ENCODE measurements around the gene ITGA3.
A peak's percentile ranks its signal among the peaks of the same experiment; 100 is the strongest.

ITGA3 gene

DNA sequence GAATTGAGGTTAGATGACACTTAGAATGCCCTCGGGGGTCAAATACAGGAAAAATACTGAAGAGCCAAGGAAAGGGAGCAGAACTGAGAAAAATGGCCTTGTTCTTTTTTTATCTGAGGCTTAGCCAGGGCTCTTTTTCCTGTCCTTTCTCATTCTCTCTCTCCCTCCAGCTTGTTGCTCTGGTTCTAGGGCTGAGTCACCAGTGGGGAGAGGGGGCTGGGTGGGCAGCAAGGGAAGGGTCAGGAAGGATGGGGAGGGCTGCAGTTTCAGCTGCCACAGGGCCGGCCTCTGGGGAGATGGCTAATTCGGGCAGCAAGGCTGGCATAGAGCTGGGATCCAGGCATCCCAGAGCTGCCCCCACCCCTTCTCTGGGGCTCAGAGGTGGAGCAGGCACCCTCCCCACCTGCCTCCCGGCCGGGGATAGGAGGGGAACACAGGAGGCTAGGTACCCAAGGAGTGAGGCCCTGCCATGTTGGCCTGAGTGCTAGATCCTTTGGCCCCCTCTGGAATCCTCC, 3.9 kb downstream of the ITGA3 start:
- TF ChIP-seq ZBTB7A (IDR thresholded peaks at IDR 0.05; ENCODE audit: low read depth) (no peak), TAF1 (IDR thresholded peaks at IDR 0.05; ENCODE audit: low read depth) (no peak)

DNA sequence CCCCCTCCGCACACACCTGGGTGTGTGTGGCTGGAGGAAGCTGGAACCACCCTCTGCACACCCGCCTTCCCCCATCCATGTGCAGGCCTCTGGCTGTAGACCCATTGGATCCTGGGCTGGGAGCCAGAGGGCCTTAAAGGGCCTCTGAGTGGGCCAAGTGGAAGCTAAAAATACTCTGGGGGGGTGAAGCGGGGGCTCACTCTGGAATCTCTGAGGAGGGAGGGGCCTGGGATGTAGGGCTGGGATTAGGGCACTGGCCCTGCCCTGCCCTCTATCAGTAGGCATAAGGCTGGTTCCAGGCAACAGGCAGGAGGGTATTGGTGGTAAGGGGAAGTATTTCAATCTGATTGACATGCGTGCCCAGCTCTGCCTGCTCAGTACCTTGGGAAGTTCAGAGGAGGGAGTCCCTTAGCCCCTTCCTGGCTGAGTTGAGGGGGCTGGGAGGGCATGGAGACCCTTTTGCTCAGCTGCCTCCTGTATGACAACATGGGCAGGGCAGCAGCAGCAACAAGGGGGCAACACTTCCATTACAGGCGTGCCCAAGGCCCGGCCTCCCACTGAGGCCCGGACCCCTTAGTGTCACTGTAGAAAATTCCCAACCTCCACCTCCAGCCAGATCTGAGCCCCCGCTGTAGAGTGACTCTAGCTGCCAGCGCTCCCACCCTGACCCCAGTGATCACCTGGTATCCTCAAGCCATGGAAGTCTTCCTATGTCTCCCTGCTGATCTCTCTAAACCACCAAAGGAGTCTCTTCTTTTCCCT, 5.2 kb downstream of the ITGA3 start:
- TF ChIP-seq ZBTB7A (IDR thresholded peaks at IDR 0.05; ENCODE audit: low read depth) (peak; percentile 17), CREB1 (IDR thresholded peaks at IDR 0.05; ENCODE audit: low read depth) (no peak), TEAD4 (IDR thresholded peaks at IDR 0.05) (no peak), TCF12 (IDR thresholded peaks at IDR 0.05; ENCODE audit: low read depth) (no peak), FOXM1 (IDR thresholded peaks at IDR 0.05; ENCODE audit: borderline replicate concordance, low read depth) (no peak), EGR1 (IDR thresholded peaks at IDR 0.05) (no peak)
- TF ChIP-seq, protein P1, sequence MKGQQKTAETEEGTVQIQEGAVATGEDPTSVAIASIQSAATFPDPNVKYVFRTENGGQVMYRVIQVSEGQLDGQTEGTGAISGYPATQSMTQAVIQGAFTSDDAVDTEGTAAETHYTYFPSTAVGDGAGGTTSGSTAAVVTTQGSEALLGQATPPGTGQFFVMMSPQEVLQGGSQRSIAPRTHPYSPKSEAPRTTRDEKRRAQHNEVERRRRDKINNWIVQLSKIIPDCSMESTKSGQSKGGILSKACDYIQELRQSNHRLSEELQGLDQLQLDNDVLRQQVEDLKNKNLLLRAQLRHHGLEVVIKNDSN (IDR thresholded peaks at IDR 0.05) = no peak
- TF ChIP-seq, protein P2, sequence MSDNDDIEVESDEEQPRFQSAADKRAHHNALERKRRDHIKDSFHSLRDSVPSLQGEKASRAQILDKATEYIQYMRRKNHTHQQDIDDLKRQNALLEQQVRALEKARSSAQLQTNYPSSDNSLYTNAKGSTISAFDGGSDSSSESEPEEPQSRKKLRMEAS (IDR thresholded peaks at IDR 0.05) = no peak

DNA sequence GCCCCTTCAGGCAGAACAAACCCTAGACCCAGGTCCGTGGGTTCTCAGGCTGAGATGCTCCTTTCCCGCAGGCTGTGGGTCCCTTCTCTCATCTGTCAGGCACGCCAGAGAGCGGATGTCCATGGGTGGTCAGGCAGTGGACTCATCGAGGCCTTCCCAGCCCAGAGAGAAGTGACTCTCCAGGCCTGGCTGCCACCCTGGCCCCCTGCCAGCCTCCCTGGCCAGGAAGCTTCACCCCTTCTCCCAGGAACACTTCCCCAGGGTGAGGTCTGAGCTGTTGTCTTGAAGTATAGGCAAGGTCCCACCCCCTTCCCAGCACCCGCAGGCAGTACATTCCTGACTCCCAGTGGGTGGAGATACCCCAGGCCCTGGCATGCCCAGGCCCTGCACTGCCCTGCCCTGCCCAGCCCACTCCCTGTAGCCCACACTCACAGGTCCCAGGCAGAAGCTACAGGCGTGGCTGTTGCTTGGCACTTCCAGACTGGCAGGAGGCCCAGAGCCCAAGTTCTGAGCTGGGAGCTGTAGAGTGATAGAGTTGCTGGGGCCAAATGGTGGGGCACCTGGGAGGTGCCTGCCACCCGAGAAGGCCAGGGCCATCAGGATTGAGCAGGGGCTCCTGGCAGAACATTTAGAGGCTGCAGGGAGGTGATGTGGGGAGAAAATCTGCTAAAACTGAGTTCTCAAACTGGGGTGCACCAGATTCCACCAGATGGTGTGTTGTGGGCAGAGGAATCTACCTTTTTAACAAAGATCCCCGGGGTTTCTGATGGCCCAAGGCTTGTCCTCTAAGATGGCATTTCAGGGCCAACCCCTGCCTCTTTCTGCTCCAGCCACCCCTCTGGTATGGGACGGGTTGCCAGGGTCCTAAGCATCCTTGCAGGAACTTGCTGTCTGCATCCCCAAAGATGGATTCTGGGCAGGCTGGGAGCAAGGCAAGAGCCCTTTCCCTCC, 6.7 kb downstream of the ITGA3 start:
- TF ChIP-seq TEAD4 (IDR thresholded peaks at IDR 0.05) (peak; percentile 76; the same call in 1 of the 2 replicates), TCF12 (IDR thresholded peaks at IDR 0.05; ENCODE audit: low read depth) (peak; percentile 52; the same call in 1 of the 2 replicates), YY1 (IDR thresholded peaks at IDR 0.05; ENCODE audit: low read depth) (no peak), FOXM1 (IDR thresholded peaks at IDR 0.05; ENCODE audit: borderline replicate concordance, low read depth) (no peak), CREB1 (IDR thresholded peaks at IDR 0.05; ENCODE audit: low read depth) (no peak), EP300 (IDR thresholded peaks at IDR 0.05; ENCODE audit: borderline replicate concordance) (peak; percentile 64; the same call in 1 of the 2 replicates), ZBTB7A (IDR thresholded peaks at IDR 0.05; ENCODE audit: low read depth) (peak; percentile 83), NFIC (IDR thresholded peaks at IDR 0.05) (peak; percentile 88), RAD21 (IDR thresholded peaks at IDR 0.05; ENCODE audit: low read depth) (peak; percentile 8; the same call in 1 of the 2 replicates), EGR1 (IDR thresholded peaks at IDR 0.05) (no peak)
- TF ChIP-seq, protein P2 (IDR thresholded peaks at IDR 0.05) = 0 out of 2 replicates have a peak, but pooled peaks have one; percentile 37

DNA sequence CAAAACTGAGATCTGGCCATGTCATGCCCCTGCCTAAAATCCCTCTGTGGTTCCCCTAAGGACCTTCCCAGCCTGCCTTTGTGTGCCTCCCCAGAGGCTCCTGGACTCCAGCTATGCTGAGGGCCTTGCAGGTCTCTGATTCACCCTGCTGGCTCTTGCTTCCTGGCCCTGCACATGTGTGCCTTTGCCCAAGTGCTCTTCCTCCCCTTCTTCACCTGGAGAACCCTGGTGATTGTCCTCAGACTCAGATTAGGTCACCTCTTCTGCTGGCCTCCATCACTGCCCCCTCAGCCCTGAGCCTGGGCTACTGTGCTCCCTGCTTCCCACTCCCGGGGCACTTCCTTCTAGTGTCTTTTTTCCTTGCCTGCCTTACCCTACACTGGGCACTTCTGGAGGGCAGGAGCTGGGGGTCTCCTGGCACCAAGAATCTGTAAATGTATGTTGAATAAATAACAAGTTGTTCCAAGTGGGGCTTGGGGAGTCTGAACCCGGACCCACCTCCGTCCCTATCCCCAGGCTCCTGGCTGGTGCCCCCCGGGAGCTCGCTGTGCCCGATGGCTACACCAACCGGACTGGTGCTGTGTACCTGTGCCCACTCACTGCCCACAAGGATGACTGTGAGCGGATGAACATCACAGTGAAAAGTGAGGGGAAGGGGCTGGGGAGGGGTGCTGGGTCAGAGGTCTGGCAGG, 7.8 kb downstream of the ITGA3 start:
- TF ChIP-seq, protein P3, sequence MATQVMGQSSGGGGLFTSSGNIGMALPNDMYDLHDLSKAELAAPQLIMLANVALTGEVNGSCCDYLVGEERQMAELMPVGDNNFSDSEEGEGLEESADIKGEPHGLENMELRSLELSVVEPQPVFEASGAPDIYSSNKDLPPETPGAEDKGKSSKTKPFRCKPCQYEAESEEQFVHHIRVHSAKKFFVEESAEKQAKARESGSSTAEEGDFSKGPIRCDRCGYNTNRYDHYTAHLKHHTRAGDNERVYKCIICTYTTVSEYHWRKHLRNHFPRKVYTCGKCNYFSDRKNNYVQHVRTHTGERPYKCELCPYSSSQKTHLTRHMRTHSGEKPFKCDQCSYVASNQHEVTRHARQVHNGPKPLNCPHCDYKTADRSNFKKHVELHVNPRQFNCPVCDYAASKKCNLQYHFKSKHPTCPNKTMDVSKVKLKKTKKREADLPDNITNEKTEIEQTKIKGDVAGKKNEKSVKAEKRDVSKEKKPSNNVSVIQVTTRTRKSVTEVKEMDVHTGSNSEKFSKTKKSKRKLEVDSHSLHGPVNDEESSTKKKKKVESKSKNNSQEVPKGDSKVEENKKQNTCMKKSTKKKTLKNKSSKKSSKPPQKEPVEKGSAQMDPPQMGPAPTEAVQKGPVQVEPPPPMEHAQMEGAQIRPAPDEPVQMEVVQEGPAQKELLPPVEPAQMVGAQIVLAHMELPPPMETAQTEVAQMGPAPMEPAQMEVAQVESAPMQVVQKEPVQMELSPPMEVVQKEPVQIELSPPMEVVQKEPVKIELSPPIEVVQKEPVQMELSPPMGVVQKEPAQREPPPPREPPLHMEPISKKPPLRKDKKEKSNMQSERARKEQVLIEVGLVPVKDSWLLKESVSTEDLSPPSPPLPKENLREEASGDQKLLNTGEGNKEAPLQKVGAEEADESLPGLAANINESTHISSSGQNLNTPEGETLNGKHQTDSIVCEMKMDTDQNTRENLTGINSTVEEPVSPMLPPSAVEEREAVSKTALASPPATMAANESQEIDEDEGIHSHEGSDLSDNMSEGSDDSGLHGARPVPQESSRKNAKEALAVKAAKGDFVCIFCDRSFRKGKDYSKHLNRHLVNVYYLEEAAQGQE (IDR thresholded peaks at IDR 0.05; ENCODE audit: low read depth) = no peak
- TF ChIP-seq TAF1 (IDR thresholded peaks at IDR 0.05; ENCODE audit: low read depth) (no peak), EP300 (IDR thresholded peaks at IDR 0.05; ENCODE audit: borderline replicate concordance) (no peak), NFIC (IDR thresholded peaks at IDR 0.05) (no peak), CEBPB (IDR thresholded peaks at IDR 0.05) (no peak)

DNA sequence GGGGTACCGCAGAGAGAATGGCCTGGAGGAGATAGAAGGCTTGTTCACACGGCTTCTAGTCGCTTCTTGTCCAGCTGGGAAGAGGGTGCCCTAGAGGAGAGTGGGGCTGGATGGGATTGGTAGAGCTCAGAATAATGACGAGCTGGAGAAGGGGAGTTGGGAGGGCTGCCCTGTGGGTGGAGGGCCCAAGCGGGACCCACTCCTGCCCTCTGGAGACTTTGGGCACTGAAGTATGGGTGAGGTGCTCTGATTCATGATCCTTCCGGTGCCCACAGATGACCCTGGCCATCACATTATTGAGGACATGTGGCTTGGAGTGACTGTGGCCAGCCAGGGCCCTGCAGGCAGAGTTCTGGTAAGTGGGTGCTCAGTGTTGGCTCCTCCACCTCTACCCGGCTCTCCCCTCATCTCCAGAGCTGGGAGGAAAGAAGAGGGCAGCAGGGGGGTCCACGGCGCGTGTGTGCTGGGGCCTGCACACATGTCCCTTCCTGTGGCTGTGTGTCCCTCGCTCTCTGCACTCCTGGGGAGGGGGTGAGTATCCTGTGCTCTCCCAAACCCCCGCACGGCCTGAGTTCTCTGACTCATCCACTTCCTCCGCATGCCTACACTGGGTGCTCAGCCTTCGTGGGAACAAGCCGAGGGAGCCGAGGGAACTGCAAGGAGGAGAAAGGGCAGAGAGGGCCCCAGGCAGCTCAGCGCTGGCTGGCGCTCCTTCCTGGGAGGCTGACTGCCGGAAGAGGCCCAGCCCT, 8.5 kb downstream of the ITGA3 start:
- TF ChIP-seq NFIC (IDR thresholded peaks at IDR 0.05) = no peak
- no peak for TF ChIP-seq TCF12 (IDR thresholded peaks at IDR 0.05; ENCODE audit: low read depth)
- TF ChIP-seq TEAD4 (IDR thresholded peaks at IDR 0.05) = 0 out of 2 replicates have a peak, but pooled peaks have one; percentile 18
- TF ChIP-seq, protein P1 (IDR thresholded peaks at IDR 0.05) = no peak
- no peak for TF ChIP-seq CEBPB (IDR thresholded peaks at IDR 0.05)

DNA sequence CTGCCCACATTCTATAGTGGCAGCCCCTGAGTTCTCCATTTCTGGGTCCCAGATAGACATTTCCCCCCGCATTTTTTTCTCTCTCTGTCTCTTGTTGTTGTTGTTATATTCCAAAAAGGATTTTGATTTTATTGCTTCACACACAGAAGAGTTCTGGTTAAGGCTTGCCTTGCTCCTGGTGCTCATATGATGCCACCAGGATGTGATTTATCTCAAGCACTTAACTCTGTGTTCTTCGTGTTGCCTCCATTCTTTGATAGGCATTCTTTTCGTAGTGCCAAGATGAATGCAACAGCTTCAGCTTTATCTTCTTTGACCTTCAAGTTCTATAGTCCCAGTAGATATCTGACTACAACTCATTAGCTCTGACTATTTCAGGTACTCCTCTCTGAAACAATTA, 9.1 kb downstream of the ITGA3 start:
- no peak for TF ChIP-seq EP300 (IDR thresholded peaks at IDR 0.05; ENCODE audit: borderline replicate concordance)
- no peak for TF ChIP-seq TCF12 (IDR thresholded peaks at IDR 0.05; ENCODE audit: low read depth)
- TF ChIP-seq FOXM1 (IDR thresholded peaks at IDR 0.05; ENCODE audit: borderline replicate concordance, low read depth) = no peak
- TF ChIP-seq, protein P2 (IDR thresholded peaks at IDR 0.05) = no peak
- no peak for TF ChIP-seq CEBPB (IDR thresholded peaks at IDR 0.05)
